GM19238 (cell line): ENCODE results near the gene HAUS7.

ENCODE experiments used
- DNase-seq: peaks from one replicate; pipeline ENCODE4 v3.0.0; 2011; ENCODE audit warnings: low spot score; ENCODE audit not compliant: insufficient read length

The HAUS7 gene

DNA sequence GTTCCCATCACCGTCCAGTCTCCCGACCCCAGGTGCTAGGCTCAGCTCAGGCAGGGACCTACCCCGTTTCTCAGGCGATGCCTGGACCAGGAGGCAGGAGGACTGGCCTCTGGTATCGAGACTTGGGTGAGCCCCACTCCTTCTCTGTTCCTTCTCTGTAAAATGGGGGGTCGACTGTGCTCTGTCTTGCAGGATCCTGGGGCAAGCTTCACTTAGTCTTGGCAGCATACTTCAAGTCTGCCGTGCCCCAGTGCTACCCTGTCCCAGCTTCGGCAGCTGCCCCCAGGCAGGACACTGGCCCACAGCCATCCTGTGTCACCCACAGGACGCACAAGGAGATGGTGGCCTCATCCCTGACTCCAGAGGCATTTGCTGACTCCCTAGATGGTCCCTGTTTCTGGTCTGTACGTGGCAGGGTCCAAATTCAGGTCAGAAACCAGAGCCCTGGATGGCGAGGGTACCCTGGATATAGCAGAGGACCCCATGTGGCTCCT lies 7.0 kb upstream of the HAUS7 start:
- no peak for DNase-seq

DNA sequence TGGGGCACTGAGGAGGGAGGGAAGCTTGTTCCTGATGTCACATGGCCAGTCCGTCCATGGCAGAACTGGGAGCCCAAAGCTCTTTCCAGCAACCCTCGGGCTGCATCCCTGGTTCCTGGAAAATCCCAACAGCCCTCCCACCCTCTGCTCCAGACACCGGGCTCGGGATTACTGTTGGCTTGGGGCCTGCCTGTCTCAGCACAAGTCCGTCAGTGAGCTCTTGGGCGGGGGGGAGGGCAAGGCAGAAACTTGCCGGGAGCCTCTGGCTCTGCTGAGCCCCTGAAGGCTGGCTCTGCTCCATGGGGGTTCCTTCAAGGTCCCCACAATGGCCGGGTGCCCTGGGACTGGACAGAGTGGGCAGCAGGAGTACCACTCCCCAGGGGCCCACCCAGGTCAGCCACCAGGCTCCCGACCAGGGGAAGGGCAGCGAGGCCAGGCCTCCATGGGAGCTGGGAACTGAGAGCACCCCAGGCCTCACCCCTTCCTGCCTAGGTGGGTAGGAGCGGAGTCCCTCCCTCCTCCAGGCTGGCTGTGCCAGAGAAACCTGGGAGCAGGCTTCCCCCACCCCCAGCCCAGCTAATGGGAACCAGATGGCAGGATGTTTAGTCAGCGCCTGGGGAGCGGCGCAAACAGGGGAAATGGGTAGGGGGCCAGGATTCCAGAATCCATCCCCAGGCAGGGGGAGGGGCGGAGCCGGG lies 6.4 kb upstream of the HAUS7 start:
- DNase-seq = no peak

DNA sequence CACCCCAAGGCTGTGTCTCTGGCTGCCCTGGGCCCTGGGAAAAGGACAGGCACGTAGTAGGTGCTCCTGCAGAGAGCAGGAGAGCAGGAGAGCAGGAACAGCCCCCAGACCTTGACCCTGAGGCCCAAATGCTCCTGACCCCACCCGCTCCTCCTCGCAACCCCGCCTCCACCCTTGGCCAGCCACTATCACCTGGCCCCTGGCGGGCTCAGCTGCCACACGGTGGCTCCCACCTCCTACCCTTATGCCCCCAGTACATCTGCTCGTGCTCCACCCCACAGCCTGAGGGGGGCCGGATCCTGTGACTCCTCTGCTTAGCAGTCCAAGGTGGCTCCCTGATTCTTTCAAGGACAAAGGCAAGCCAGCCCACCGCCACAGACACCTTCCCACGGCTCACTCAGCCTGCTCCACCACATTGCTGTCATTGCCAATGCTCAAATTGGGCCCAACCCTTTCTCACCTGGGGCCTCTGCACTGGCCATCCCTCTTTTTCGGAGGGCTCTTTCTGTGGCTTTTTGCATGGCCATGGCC lies 5.4 kb upstream of the HAUS7 start:
- DNase-seq = no peak

DNA sequence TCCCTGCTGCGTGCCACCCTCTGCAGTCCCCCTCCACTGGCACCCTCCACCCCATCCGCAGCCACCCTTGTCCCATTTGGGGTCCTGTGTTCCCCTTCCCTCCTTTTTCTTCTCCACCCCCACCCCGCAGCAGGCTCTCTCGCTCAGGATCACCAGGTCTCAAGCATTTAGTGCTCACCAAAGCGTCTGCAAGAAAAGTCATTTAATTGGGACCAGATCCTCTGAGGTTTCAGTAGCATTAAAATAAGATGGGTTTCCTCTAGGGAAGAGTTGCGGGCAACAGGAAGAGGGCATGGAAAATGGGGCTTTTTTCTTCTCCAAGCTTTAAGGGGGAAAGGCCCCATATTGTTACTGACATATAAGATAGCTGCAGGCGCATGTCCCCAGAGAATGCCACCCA lies 4.9 kb upstream of the HAUS7 start:
- no peak for DNase-seq

DNA sequence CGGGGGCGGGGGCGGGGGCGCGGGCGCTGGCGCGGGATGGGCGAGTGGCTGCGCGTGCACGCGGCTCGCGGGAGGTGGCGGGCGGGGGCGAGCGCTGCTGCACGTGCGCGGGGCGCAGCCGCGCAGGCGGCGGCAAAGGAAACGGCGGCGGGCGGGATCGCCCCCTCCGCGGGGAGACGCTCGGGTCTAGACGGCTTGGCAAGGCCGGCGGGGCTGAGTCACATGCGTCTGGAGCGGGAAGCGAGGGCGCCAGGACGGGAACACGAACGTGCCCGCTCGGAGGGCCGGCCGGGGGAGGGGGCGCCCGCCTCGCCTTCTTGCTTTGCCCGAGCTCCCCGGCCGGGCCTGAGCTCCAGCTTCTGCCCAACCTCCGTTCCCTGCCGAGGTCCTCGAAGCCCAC lies 4.3 kb upstream of the HAUS7 start:
- DNase-seq = no peak

DNA sequence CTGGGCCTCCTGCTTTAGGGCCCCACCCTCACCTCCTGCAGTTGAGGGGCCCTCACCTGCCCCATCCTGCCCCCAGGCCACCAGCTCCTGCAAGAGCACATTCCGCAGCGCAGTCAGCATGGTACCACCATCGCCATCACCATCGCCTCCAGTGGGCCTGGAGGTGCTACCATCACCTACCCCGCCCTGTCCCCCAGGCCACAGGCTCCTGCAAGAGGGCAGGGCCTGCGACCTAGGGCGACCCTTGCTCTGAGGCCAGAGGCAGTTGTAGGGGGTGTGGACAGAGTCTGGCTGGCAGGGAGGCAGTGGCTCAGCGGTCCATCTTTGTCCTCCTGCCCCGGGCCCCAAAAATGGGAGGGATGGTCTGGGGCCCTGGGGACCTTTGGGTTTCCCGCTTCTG lies 3.9 kb upstream of the HAUS7 start:
- no peak for DNase-seq

DNA sequence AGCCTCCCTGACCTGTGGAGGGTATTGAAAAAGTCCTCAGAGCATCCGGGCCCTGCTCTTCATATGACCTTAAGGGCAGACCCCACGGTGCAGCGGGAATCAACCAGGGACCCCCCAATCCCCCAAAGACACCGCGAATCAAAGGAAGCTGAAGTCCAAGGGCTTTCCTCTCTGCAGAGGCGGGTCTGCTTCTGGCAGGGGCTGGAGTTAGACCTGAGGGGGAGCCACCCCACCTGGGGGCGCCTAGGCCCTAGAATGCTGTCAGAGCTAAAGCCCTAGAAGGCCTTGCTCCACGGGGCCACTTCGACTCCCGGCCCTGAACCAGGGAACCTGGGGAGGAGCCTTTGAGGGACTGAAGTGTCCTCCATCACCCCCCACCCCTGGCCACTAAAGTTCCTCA lies 2.8 kb upstream of the HAUS7 start:
- no peak for DNase-seq

DNA sequence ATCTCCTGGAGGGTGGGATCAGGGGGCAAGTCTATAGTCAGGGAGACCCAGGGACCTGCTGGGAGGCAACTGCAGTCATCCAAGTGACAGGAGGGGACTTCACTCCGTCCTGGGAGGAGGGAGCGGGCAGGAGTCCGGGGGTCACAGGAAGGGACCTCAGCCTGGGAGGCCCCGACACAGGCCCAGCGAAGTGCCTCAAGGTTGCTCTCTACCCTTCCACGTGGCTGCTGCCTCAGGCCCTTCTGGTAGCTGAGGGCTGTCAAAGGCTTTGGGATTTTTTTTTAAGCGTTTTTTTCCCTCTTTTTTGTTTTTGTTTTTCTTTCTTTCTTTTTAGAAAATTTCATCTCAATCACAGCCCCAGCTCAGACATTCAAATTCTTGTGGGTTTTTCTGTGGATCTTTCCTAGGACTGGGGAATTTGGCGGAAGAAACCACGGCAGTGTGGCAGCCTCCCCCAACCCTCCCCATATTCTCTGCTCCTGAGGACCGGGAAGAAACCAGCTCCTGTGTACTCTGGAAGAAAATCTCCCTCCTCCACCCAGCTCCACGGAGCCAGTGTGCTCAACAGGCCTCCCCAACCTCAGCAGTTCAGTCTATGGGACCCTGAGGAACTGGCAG lies 1.4 kb upstream of the HAUS7 start:
- no peak for DNase-seq

DNA sequence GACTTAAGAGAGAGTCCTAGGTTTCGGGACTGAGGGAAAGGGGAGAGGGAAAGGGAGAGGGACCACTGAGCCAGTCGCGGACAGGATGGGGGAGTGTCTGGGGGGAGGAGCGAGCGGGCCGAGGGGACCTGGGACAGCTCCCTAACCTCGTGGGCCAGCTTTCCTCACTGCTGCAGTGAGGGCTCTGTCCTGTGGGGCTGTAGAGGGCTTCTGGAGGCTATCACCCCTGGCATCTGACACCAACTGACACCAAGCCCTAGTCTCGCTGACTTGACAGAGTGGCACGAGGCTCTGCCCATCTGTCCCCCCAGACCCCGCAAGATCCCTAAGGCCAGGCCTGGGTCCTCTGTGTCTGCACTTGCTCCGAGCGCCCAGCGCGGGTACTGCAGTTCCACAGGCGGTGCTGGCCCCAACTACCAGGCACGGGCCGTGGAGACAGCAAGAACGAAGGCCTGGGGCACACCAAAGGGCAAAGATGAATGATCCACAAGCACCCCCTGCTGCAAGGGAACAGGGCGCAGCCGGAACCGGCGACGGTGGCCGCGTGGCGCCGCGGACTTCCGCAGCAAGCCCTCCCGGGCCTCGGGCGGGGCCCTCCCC lies 465 bp downstream of the HAUS7 start:
- DNase-seq = no peak

DNA sequence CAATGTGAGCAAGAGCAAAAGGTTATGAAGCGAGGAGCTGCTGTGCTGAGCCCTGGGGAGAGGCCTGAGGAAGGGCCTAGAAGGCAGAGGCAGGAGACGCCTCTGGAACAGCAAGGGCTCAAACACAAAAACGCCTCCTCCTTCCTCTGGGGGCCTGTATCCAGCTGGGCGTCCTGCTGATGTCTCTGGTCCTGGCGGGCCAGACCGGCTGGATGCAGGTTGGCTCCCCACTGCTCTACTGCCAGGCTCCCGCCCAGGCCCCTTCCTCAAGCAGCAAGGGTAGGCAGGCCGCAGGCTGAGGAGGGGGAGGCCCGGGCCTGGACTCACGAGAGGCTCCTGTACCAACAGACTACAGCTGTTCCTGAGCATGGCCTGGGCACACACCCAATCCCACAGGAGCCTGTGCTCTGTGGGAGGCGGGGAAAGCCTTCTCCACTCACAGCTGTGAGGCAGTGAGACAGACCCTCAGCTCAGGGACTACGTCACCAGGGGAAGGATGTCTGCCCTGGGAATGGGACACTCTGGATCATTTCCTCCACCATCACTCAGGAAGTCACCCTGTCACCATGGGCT lies 2.3 kb downstream of the HAUS7 start:
- no peak for DNase-seq

DNA sequence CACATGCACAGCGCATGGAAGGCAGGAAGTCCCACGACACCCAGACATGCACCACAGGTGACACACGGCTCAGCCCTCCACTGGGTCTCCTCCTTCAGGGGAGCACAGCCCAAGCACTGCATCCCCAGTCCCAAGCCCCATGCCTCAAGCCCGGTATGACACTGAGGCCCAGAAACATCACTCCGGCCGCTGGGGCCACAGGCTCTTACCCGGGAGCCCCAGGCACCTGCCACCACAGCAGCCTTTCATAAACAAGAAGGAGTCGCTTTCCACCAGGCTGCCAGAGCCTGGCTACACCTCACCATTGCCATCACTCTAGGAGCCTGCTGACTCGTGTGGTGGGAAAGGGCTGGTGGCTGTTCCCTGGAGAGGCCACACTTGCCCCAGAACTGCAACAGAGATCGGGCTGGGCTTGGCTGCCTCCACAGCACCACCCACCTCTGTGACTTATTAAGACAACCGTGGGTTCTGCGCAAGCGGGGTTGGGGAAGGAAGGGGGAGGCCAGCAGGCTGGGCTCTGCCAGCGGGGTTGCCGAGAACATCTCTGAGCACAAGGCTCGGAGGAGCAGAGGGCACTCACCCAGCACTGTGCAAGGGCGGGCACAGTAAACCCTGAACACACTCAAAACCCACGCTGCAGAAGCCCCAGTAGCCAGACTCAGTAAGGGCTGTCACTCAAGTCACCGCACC lies 4.5 kb downstream of the HAUS7 start:
- DNase-seq = no peak

DNA sequence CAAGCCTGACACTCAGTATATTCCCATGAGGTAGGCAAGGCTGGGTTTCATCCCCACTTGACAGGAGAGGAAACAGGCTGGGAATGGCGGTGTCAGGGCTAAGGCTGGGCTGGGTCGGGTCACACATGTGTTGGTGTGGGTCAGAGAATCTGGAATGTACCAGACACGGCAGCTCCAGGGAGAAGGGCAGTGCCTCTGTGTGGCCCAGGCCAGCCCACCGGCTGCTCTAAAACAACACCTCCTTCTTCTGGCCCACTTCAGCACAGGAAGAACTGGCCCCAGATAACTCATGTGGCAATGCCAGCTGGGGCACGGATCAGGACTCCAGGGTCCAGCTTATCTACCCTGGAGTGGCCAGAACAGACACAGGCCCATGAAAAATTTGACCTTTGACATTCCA lies 6.3 kb downstream of the HAUS7 start:
- DNase-seq = no peak

DNA sequence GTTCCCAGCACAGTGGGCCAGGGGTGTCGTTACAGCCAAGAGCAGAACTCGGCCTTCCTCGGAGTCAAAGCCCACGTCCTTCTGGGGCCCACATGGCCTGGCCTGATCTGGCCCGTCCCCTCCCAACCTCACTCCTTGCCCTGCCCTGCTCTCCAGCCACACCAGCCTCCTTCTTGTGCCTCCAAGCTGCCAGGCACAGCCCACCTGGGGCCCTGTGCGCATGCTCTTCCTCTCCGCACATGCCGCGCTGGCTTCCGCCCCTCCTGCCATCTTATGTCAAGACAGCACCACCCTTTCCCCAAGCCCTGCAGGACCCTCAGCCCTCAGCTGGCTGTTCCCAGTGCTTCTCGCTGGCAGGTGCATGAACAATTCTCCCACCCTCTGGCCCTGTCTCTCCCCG lies 6.8 kb downstream of the HAUS7 start:
- no peak for DNase-seq

DNA sequence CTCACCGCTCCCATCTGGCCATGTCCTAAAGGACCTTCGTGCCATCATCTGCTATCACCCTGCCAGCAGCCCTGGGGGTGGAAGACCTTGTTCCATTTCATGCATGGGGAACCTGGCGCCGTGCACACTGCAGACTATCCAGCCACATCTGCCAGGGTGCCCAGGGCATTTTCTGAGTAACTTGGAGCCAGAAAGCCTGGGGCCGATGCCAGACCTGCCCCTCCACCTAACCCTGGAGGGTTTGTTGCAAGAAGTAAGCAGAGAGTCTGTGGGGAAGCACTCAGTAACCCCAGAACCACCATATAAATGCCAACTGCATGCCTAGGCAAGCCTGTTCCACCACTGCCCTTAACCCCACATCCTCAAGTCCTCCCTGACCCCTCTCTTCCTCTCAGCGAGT lies 7.3 kb downstream of the HAUS7 start:
- no peak for DNase-seq

DNA sequence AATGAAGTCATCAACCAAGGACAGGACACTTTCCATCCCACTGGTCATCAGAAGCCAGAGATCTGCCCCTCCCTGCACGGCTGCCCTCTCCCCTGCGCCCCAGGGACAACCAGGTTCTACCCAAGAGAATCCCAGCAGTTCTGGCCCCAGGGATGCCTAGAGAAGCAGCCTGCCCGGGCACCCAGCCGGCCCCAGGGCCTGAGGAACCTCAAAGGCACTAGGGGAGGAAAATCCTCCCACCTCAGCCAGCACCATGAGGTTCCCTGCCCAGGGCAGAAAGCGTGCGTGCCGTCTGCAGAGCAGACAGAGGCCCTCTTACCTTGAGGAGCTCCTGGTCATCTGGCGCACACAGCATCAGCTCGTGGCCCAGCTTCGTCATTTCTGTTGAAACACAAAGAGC lies 8.1 kb downstream of the HAUS7 start:
- DNase-seq = no peak

DNA sequence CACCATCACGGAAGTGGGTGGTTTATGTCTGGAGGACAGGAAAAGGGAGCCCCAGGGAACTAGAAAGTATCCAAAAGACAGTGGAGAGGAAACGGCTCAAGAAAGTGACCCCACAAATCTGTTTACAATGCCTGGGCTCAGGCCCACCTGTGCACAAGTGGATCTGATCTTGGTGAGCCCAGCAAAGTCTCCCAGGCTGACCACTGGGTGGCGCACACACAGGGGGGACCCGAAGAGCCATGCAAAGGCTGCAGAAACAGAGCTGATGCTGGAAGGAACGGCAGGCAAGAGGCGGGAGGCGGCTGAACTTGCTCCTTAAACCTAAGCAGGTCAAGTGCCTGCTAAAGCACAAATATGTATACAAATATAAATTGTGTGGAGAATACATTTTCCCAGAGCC lies 9.6 kb downstream of the HAUS7 start:
- DNase-seq = peak; percentile 54

DNA sequence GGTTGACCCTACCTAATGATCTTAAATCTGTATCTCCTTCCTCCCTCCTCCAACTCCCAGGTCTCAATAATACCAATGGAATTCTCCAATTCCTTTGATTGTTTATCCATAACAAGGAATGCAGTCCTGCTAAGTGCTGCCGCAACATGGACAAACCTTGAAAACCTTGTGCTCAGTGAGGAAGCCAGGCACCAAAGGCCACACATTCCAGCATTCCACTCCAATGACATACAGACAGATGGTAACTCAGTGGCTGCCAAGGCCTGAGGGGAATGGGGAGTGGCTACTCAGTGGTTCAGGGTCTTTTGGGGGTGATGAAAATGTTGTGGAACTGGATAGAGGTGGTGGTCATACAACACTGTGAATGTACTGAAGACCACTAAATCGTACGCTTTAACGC lies 10.4 kb downstream of the HAUS7 start:
- no peak for DNase-seq

DNA sequence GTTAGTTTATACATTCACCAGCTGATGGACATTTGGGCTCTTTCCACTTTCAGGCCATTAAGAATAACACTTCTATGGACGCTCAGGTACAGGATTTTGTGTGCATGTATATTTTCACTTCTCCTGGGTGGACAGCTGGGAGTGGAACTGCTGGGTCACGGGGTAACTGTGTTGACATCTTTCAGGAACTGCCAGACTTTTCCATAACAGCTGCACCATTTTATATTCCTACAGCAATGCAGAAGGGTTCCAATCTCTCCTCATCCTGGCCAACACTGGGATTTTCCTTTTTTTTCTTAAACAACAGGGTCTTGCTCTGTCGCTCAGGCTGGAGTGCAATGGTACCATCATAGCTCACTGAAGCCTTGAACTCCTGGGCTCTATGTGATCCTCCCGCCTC lies 11.9 kb downstream of the HAUS7 start:
- DNase-seq = no peak

DNA sequence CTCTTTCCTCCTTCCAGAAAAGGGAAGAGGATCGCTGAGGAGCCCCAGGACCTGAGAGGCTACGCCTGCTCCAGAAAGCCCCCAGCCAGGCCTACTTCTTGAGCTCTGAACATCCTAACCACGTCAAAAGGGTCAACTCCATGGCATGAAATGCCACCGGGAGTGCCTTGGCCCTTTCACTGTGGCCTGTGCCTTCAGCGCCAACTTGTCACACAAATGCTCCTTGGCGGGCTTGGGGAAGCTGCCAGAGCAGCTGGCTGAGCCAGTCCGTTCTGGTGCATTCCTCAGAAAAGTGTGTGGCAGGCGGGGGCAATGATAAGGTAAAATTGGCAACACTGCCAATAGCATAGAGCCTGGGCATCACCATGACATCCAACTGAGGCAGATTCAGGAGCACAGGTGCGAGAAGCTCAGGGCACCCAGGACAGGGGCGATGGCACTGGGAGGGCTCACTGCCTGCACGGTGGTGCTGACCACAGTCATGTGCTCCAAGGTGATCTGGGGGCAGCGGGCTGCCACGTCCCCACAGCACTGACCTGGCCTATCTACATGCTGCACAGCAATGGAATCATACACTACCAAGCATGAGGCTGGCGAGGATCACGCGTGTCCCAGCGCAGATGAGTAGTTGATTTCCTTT lies 12.4 kb downstream of the HAUS7 start:
- DNase-seq = no peak

DNA sequence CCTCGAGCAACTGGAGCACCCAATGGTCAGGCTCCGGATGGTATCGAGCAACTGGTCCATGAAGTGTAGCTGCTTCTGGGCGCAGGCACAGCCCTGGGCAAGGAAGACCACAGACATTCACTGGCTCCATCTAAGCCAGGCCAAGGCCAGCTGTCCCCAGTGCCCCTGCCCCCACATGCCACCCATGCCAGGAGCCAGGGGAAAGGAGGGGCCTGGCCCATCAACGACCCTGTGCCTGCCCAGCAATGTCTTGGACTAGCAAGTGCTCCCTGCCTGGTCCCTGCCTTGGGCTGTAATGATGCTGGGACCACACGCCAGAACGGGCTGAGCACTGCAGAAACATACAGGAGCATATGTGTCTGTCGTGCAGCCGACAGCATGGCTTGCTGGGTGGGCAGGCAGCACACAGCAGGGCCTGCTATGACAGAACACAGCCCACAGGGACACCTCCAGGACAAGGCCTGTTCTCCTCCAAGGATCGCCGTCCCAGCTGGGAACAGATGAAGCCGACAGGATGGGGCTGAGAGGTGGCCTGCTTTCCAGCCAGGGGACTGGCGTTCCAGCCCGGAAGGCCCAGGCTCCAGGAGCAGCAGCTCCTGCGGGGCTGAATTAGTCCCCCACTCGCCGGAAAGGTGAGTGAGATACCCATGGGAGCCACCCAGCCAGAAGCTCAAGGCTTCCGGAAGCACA lies 13.1 kb downstream of the HAUS7 start:
- DNase-seq = no peak

DNA sequence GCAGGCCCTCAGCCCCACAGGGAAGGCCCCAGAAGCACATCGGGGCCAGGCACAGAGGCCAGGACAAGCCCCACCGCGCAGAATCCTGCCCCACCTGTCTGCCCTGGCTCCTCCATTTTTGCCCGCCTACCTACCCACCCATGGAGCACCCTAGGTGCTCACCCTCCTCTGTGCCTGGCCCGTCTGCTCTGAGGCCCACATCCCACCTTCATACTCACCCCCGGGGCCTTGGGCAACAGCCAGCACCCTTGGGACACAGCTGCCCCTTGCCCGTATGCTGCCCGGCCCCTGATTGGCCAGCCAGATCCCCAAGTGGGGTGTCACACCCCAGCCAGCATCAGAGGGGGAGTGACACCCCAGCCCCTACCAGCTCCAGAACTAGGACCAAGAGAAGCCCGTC lies 13.7 kb downstream of the HAUS7 start:
- DNase-seq = no peak
